GM12865 (cell line): ENCODE results near the gene MTHFS.

Experiments used
- DNase-seq: peaks from one replicate; pipeline ENCODE4 v3.0.0; 2010; ENCODE audit warnings: low read depth
- H3K4me3 ChIP-seq: 2 replicates; pipeline ENCODE4 v1.5.1; 2011; ENCODE audit warnings: mild to moderate bottlenecking, low read depth, low read length, control low read depth
- TF ChIP-seq, protein P1 (sequence below): IDR thresholded peaks from 2 replicates; pipeline ENCODE4 v1.5.1; 2011; ENCODE audit warnings: low read length, control low read depth, low read depth, inconsistent platforms; ENCODE audit not compliant: insufficient read depth; ENCODE audit errors: missing control alignments

Gene MTHFS

DNA sequence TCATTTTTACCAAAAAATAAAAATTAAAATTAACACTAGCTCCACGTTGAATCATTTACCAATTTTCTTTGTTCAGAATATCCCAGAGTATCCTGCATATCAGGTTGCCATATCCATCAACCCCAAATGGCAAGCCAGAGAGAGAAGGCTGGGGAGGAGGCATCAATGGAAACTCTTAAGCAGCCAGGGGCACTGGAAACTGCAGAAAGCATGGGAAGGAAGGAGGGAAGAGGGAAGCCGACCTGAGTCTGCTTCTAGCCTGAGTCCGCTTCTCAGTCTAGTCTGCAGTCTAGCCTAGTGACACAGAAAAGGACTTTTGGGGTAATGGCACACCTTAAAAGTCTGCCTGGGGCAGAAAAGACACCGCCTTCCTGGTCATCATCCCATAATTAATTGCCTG lies 1.6 kb upstream of the MTHFS start:
- TF ChIP-seq, protein P1, sequence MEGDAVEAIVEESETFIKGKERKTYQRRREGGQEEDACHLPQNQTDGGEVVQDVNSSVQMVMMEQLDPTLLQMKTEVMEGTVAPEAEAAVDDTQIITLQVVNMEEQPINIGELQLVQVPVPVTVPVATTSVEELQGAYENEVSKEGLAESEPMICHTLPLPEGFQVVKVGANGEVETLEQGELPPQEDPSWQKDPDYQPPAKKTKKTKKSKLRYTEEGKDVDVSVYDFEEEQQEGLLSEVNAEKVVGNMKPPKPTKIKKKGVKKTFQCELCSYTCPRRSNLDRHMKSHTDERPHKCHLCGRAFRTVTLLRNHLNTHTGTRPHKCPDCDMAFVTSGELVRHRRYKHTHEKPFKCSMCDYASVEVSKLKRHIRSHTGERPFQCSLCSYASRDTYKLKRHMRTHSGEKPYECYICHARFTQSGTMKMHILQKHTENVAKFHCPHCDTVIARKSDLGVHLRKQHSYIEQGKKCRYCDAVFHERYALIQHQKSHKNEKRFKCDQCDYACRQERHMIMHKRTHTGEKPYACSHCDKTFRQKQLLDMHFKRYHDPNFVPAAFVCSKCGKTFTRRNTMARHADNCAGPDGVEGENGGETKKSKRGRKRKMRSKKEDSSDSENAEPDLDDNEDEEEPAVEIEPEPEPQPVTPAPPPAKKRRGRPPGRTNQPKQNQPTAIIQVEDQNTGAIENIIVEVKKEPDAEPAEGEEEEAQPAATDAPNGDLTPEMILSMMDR, result no peak

DNA sequence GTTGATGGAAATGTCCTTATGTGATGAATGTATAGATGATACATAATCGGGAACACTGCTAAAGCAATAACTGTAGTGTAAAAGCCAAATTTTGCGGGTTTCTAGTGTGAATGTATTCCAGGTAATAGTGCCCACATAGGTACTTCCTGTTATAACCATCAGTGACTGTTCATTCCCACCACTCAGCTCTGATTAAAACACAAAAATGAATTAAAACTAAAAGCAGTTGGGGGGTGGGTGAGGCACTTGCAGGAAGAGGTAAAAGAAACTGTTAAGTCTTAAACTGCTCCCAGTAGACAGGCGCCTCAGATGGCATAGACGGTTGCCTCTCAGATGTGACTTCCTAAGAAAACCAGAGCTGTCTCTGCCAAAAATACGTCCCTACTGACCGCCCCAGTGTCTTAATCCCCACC lies 893 bp upstream of the MTHFS start:
- no peak for DNase-seq
- TF ChIP-seq, protein P1, result no peak
- peak overlapping the region; percentile 95 for H3K4me3 ChIP-seq

More for the DNA sequence above, 1.6 kb upstream of the MTHFS start:
- no peak overlapping the region for H3K4me3 ChIP-seq
- no peak for DNase-seq

DNA sequence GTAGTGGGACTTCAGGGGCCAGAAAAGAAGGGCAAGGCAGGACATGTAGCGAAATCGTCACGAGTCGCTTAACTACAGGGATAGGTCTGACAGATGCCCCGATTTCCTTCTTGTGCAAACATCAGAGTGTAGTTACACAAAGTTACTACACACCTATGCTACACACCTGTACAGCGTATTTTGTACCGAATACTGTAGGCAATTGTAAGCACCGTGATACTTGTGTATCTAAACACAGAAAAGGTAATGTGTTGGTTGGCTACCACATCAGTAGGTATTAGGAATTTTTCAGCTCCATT lies 515 bp upstream of the MTHFS start:
- TF ChIP-seq, protein P1, result no peak
- H3K4me3 ChIP-seq, result peak overlapping the region; percentile 95
- DNase-seq, result no peak

DNA sequence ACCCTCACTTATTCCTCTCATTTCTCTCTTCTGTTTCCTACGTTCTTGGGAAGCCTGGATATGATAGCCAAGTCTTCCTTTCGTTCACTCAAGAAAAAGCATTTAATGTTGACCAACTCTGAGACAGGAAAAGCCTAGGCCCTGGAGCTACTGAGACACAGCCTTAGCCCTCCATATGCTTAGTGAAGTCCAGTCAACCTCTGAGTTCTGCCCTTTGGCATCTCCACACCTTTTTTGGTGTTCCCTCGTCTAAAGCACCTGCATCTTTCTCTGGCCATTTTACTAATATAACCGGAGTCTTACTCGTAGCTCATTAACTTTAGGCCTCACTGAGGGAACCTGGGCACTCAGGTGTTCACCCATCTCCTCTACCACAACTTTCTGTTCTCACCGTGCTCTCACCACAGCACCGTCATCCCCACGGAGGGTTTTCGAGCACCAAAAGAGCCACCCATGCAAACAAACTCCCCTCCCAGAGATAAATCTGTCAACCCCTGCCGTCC lies 632 bp downstream of the MTHFS start:
- TF ChIP-seq, protein P1, result no peak
- peak overlapping the region; percentile 95 for H3K4me3 ChIP-seq
- DNase-seq, result no peak

DNA sequence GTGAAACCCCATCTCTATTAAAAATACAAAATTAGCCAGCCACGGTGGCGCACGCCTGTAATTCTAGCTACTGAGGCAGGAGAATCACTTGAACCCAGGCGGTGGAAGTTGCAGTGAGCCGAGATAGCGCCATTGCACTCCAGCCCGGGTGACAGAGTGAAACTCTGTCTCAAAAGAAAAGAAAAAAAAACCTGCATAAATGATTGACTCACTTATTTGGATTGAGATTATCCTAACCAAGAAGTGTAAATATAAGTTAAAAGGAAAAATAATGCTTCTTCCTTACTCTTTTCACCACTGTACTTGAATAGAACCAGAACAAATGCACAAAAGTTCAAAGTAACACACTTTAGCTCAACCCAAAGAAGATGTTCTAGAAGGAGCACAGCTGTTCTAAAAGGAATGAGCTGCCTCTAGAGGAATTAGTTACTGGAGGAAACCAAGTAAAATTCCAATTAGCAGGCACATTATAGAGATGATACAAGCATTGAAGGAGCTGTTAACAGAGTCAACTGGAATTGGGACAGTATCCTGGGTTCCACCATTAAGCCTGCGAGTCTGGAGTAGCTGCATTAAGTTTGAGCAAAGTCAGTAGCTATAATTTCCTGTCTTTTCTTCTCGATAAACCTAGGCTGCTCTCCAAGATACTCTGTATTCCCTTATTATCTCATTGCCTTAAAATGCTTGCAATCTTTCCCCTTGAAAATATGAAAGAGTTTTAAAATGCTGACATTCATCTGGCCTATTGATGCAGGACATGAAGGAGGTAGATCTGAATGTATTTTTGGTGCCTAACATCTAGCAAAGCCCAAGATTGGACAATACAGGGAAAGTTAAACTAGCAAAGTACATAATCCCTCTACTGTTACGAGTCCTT lies 9.5 kb downstream of the MTHFS start:
- TF ChIP-seq, protein P1, result no peak
- DNase-seq, result no peak
- no peak overlapping the region for H3K4me3 ChIP-seq

DNA sequence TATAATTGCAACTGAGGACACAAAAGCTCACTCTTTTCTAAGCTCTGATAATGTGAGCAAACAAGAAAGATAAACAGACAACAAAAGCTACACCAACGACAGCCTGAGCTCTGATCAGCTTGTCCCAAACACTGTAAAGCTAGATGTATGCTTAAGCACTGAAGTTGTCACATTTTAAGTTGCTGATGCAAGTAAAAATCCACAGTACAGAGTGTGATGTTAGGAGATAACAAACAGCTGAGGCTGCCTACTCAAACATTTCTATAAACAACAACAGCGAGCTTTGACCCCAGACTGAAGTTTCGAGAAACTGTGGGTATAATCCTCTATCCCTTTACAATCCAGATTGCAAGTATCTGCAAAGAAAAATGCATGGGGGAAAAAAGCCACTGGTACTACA lies 10.7 kb downstream of the MTHFS start:
- no peak overlapping the region for H3K4me3 ChIP-seq
- TF ChIP-seq, protein P1, result no peak
- no peak for DNase-seq

DNA sequence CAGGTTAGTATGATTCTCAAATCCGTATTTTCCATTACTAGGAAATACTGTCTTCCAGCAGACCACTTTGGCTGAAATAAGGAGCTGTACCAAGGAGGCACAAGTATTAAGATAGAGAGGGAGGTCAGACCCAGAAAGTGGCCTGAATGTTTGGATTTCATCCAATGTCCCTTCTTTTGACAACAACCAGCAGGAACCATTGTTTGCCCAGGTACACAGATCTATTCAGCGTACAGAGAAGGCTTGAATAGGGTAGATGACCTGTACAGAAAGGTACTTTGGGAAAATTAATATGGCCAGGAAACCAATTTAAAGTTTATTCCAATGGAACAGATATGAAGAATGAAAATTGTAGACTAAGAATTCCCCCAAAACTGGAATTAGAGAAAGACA lies 12.6 kb downstream of the MTHFS start:
- no peak for DNase-seq
- TF ChIP-seq, protein P1, result no peak

More for the DNA sequence above, 12.6 kb downstream of the MTHFS start:
- H3K4me3 ChIP-seq, result no peak overlapping the region
